Vagina (tissue), 2 donors: ENCODE results near the gene EEF1B2.
"Not testable (repeated sequence)": the region's sequence is repeated elsewhere in the genome, so short reads cannot be mapped to it uniquely, and the experiment has no call there.

Experiments used
- CTCF ChIP-seq, 3 experiments: fragments of 450-650 bp in 2 of 3; fragments of 200-600 bp in 1 of 3; sonication (generic) in 1 of 3; IDR thresholded peaks; one replicate each; pipeline ENCODE4 v1.5.1; 2017 to 2019; ENCODE audit warnings: antibody characterized with exemption in 3 of 3, mild to moderate bottlenecking in 2 of 3, moderate library complexity in 2 of 3
- POLR2A ChIP-seq, 2 donors: fragments of 450-650 bp; IDR thresholded peaks; one replicate each; pipeline ENCODE4 v1.6.1; 2017; ENCODE audit warnings: antibody characterized with exemption in 2 of 2, mild to moderate bottlenecking in 2 of 2, moderate library complexity in 2 of 2
- POLR2AphosphoS5 ChIP-seq, 2 donors: sonication (generic); formaldehyde crosslinking; IDR thresholded peaks; one replicate each; pipeline ENCODE4 v1.9.0; 2017; ENCODE audit warnings: antibody characterized with exemption in 2 of 2, mild to moderate bottlenecking in 2 of 2, low read depth in 1 of 2; ENCODE audit not compliant: insufficient read depth in 1 of 2

- TF ChIP-seq POLR2A (IDR thresholded peaks at IDR 0.05); CTCF (IDR thresholded peaks at IDR 0.05); POLR2AphosphoS5 (IDR thresholded peaks at IDR 0.05; ENCODE audit: insufficient read depth in 1 of 2, low read depth in 1 of 2): not testable (repeated sequence)
Observed at GRCh38 chr2:206122569-206122968, 37.1 kb upstream of the EEF1B2 start.
